HepG2 (cell line): ENCODE measurements around the gene SLC4A2. TPM values are rescaled to one million over a fixed set of nuclear protein-coding genes. Genes with fewer than 3 reads are reported as not detected.

Experiments used
- HDAC6 ChIP-seq: fragments of 200-600 bp; sonication (generic); IDR thresholded peaks from 2 replicates; pipeline ENCODE4 v1.7.0; 2017; ENCODE audit warnings: mild to moderate bottlenecking, antibody characterized with exemption, low read length, low read depth
- PHB2 ChIP-seq: fragments of 450-650 bp; IDR thresholded peaks from 2 replicates; pipeline ENCODE4 v1.6.1; 2018; ENCODE audit not compliant: partially characterized antibody
- ZFP36L2 ChIP-seq: sonication (generic); formaldehyde crosslinking; IDR thresholded peaks from 2 replicates; pipeline ENCODE4 v1.4.0; 2020; ENCODE audit warnings: missing genetic modification reagents
- ZNF350 ChIP-seq: sonication (generic); formaldehyde crosslinking; IDR thresholded peaks from 2 replicates; pipeline ENCODE4 v1.4.0; 2020; ENCODE audit warnings: mild to moderate bottlenecking, low read depth, missing genetic modification reagents, borderline replicate concordance
- polyA plus RNA-seq, 8 experiments: library from polyadenylated mRNA; depleted of rRNA in 3 of 8; stranded (reverse) in 7 of 8; unstranded in 1 of 8; fragments of >200 nt; fragmentation: Illumina TruSeq in 4 of 8; extraction: Trizol in 4 of 8; gene quantifications; 2 replicates each; pipeline versions ENCODE4 v1.2.1 to v1.2.3, GENCODE V29; 2011 to 2016; ENCODE audit warnings: low read depth in 4 of 8, missing spikeins in 1 of 8, mixed read lengths in 1 of 8; ENCODE audit not compliant: insufficient read depth in 1 of 8
- total RNA-seq, 5 experiments: library from RNA; depleted of rRNA; stranded (reverse); fragments of >200 nt; fragmentation: Illumina TruSeq; extraction: Trizol; gene quantifications; 2 replicates each; pipeline ENCODE4 v1.2.3, GENCODE V29; 2016; ENCODE audit warnings: low read depth in 1 of 5
- TF ChIP-seq, protein P1 (sequence below): sonication (generic); formaldehyde crosslinking; conservative IDR thresholded peaks from 2 replicates; pipeline ENCODE4 v1.8.0; 2022; ENCODE audit warnings: mild to moderate bottlenecking, moderate library complexity, missing genetic modification reagents
- TF ChIP-seq, protein P2 (sequence below): sonication (generic); formaldehyde crosslinking; IDR thresholded peaks from 2 replicates; pipeline ENCODE4 v1.9.0; 2022; ENCODE audit warnings: missing genetic modification reagents, mild to moderate bottlenecking, borderline replicate concordance
- TF ChIP-seq, protein P3 (sequence below): sonication (generic); formaldehyde crosslinking; IDR thresholded peaks from 2 replicates; pipeline ENCODE4 v1.8.1; 2022; ENCODE audit warnings: low read depth, mild to moderate bottlenecking, missing genetic modification reagents
- TF ChIP-seq, protein P4 (sequence below): sonication (generic); formaldehyde crosslinking; IDR thresholded peaks from 2 replicates; pipeline ENCODE4 v1.8.1; 2023; ENCODE audit warnings: mild to moderate bottlenecking, inconsistent platforms, moderate library complexity, missing genetic modification reagents, borderline replicate concordance
- TF ChIP-seq, protein P5 (sequence below): sonication (generic); formaldehyde crosslinking; IDR thresholded peaks from 2 replicates; pipeline ENCODE4 v1.8.0; 2023; ENCODE audit warnings: mild to moderate bottlenecking, missing genetic modification reagents
- TF ChIP-seq, protein P6 (sequence below): sonication (generic); formaldehyde crosslinking; conservative IDR thresholded peaks from 2 replicates; pipeline ENCODE4 v1.4.0; 2020; ENCODE audit warnings: mild to moderate bottlenecking, missing genetic modification reagents, moderate library complexity

Gene SLC4A2
- total and polyA plus RNA-seq, 2 of the 13 experiments (the other 11 are each of a cell fraction or from before 2014, with no cell fraction given), result 51.9 to 73.4 TPM

DNA sequence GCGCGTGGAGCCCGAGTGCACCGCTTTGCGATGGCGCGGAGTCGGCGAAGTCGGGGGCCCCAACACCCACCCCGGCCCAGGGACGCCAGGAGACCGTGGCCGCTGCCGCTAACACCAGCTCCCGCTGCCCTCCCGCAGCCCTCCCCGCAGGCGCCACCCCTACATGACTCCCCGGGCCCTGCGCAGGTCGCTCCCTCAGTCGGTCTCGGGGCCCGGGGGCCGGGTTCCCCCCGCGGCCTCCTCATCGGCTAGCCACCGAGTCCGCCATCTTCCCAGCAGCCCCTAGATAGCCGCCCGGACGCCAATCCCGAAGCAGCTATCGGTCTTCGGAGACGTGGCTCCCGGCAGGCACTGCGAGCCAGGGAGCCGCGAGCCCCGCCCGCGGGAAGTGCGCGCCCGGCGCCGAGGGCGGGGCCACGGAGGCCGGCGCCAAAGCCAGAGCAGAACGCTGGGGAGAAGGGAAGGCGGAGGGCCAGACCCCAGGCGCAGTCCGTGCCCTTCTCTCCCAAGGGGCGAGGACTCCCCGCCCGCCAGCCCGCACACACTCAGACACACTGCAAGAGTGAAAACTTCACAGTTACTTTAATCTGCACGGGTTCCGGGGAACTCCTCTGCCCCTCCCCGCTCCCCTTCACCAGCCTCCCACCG is 21.3 kb downstream of the SLC4A2 start, which contains the start of gene FASTK (continued):
- TF ChIP-seq, protein P1, sequence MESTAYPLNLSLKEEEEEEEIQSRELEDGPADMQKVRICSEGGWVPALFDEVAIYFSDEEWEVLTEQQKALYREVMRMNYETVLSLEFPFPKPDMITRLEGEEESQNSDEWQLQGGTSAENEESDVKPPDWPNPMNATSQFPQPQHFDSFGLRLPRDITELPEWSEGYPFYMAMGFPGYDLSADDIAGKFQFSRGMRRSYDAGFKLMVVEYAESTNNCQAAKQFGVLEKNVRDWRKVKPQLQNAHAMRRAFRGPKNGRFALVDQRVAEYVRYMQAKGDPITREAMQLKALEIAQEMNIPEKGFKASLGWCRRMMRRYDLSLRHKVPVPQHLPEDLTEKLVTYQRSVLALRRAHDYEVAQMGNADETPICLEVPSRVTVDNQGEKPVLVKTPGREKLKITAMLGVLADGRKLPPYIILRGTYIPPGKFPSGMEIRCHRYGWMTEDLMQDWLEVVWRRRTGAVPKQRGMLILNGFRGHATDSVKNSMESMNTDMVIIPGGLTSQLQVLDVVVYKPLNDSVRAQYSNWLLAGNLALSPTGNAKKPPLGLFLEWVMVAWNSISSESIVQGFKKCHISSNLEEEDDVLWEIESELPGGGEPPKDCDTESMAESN, result peak; percentile 67; the same call in 1 of the 2 replicates
- TF ChIP-seq ZFP36L2 (CRISPR knock-in tag), result no peak
- TF ChIP-seq HDAC6, result no peak
- TF ChIP-seq, protein P2, sequence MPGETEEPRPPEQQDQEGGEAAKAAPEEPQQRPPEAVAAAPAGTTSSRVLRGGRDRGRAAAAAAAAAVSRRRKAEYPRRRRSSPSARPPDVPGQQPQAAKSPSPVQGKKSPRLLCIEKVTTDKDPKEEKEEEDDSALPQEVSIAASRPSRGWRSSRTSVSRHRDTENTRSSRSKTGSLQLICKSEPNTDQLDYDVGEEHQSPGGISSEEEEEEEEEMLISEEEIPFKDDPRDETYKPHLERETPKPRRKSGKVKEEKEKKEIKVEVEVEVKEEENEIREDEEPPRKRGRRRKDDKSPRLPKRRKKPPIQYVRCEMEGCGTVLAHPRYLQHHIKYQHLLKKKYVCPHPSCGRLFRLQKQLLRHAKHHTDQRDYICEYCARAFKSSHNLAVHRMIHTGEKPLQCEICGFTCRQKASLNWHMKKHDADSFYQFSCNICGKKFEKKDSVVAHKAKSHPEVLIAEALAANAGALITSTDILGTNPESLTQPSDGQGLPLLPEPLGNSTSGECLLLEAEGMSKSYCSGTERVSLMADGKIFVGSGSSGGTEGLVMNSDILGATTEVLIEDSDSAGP (CRISPR knock-in tag), result peak; percentile 61; the same call in 1 of the 2 replicates
- TF ChIP-seq, protein P3, sequence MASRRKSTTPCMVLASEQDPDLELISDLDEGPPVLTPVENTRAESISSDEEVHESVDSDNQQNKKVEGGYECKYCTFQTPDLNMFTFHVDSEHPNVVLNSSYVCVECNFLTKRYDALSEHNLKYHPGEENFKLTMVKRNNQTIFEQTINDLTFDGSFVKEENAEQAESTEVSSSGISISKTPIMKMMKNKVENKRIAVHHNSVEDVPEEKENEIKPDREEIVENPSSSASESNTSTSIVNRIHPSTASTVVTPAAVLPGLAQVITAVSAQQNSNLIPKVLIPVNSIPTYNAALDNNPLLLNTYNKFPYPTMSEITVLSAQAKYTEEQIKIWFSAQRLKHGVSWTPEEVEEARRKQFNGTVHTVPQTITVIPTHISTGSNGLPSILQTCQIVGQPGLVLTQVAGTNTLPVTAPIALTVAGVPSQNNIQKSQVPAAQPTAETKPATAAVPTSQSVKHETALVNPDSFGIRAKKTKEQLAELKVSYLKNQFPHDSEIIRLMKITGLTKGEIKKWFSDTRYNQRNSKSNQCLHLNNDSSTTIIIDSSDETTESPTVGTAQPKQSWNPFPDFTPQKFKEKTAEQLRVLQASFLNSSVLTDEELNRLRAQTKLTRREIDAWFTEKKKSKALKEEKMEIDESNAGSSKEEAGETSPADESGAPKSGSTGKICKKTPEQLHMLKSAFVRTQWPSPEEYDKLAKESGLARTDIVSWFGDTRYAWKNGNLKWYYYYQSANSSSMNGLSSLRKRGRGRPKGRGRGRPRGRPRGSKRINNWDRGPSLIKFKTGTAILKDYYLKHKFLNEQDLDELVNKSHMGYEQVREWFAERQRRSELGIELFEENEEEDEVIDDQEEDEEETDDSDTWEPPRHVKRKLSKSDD, result 0 out of 2 replicates have a peak, but pooled peaks have one; percentile 59
- TF ChIP-seq ZNF350, result peak; percentile 62; the same call in 1 of the 2 replicates
- no peak for TF ChIP-seq PHB2
- TF ChIP-seq, protein P4, sequence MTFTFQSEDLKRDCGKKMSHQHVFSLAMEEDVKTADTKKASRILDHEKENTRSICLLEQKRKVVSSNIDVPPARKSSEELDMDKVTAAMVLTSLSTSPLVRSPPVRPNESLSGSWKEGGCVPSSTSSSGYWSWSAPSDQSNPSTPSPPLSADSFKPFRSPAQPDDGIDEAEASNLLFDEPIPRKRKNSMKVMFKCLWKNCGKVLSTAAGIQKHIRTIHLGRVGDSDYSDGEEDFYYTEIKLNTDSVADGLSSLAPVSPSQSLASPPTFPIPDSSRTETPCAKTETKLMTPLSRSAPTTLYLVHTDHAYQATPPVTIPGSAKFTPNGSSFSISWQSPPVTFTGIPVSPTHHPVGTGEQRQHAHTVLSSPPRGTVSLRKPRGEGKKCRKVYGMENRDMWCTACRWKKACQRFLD (CRISPR knock-in tag), result 0 out of 2 replicates have a peak, but pooled peaks have one; percentile 41
- TF ChIP-seq, protein P5, sequence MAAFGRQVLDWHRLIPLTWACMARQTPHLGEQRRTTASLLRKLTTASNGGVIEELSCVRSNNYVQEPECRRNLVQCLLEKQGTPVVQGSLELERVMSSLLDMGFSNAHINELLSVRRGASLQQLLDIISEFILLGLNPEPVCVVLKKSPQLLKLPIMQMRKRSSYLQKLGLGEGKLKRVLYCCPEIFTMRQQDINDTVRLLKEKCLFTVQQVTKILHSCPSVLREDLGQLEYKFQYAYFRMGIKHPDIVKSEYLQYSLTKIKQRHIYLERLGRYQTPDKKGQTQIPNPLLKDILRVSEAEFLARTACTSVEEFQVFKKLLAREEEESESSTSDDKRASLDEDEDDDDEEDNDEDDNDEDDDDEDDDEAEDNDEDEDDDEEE (CRISPR knock-in tag), result peak; percentile 79; the same call in 1 of the 2 replicates
- TF ChIP-seq, protein P6, sequence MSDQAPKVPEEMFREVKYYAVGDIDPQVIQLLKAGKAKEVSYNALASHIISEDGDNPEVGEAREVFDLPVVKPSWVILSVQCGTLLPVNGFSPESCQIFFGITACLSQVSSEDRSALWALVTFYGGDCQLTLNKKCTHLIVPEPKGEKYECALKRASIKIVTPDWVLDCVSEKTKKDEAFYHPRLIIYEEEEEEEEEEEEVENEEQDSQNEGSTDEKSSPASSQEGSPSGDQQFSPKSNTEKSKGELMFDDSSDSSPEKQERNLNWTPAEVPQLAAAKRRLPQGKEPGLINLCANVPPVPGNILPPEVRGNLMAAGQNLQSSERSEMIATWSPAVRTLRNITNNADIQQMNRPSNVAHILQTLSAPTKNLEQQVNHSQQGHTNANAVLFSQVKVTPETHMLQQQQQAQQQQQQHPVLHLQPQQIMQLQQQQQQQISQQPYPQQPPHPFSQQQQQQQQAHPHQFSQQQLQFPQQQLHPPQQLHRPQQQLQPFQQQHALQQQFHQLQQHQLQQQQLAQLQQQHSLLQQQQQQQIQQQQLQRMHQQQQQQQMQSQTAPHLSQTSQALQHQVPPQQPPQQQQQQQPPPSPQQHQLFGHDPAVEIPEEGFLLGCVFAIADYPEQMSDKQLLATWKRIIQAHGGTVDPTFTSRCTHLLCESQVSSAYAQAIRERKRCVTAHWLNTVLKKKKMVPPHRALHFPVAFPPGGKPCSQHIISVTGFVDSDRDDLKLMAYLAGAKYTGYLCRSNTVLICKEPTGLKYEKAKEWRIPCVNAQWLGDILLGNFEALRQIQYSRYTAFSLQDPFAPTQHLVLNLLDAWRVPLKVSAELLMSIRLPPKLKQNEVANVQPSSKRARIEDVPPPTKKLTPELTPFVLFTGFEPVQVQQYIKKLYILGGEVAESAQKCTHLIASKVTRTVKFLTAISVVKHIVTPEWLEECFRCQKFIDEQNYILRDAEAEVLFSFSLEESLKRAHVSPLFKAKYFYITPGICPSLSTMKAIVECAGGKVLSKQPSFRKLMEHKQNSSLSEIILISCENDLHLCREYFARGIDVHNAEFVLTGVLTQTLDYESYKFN, result peak; percentile 41
